PFSK-1 (cell line): Measurements from ENCODE around the gene PHC2.

Experiments
- FOXP2 ChIP-seq: optimal IDR thresholded peaks from 2 replicates; pipeline ENCODE3; 2011; ENCODE audit warnings: borderline replicate concordance, control low read depth, inconsistent platforms; ENCODE audit not compliant: insufficient read depth; ENCODE audit errors: extremely low read length, extremely low read depth
- POLR2AphosphoS5 ChIP-seq: IDR thresholded peaks from 2 replicates; pipeline ENCODE4 v1.6.1; 2012; ENCODE audit warnings: low read depth, mild to moderate bottlenecking, control low read depth, low read length, moderate library complexity
- SIN3A ChIP-seq: IDR thresholded peaks from 2 replicates; pipeline ENCODE4 v1.6.1; 2012; ENCODE audit warnings: mild to moderate bottlenecking, low read length, moderate library complexity, borderline replicate concordance; ENCODE audit not compliant: insufficient read depth
- TAF1 ChIP-seq: IDR thresholded peaks from 2 replicates; pipeline ENCODE4 v1.6.1; 2012; ENCODE audit warnings: low read length, control low read depth, borderline replicate concordance; ENCODE audit not compliant: insufficient read depth
- TF ChIP-seq, protein P1 (sequence below), 2 experiments: IDR thresholded peaks; 2 replicates each; pipeline versions ENCODE4 v1.6.1 to v1.8.0; 2011 to 2012; ENCODE audit warnings: low read depth in 2 of 2, low read length in 2 of 2, control low read depth in 1 of 2, inconsistent platforms in 1 of 2, mild to moderate bottlenecking in 1 of 2, moderate library complexity in 1 of 2; ENCODE audit not compliant: insufficient read depth in 1 of 2

Gene PHC2

DNA sequence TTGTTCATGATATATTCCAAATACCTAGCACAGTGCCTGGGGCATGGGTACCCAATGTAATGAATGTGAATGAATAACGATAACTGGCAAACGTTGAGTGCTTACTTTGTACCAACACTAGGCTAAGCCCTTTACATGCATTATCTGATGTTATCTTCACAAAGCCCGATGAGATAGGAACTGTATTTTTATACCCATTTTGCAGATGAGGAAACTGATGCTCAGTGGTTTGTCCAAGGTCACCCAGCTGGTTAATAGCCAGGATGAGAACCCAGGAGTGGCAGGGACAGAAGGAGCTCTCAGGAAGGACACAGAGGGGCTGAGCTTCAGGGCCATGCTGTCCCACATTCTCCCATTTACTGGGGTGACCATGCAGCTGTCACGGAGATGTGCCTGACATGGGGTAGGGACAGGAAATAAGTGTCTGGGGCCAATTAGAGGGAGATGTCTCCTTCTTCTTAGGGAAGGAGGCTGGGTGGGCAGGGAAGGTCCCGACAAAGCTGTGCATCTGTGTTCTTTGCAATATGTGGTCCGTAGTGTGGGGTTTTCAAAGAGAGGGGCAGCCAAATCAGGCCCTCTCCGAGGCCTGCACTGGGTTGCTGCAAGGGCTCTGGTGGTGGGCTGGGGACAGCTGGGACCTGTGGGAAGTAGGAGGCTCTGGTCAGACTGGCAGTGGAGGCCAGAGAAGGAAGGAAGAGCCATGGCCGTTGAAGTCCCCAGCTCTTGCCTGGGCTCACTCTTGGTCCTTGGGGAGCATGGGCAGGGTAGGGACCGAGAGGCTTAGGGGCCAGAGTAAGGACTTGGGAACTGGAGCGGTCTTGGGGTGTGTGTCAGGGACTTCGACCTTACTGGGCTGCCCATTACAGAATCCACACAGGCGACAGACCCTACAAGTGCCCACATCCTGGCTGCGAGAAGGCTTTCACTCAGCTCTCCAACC, 136.6 kb downstream of the PHC2 start:
- TF ChIP-seq TAF1: no peak
- no peak for TF ChIP-seq POLR2AphosphoS5
- TF ChIP-seq, protein P1, sequence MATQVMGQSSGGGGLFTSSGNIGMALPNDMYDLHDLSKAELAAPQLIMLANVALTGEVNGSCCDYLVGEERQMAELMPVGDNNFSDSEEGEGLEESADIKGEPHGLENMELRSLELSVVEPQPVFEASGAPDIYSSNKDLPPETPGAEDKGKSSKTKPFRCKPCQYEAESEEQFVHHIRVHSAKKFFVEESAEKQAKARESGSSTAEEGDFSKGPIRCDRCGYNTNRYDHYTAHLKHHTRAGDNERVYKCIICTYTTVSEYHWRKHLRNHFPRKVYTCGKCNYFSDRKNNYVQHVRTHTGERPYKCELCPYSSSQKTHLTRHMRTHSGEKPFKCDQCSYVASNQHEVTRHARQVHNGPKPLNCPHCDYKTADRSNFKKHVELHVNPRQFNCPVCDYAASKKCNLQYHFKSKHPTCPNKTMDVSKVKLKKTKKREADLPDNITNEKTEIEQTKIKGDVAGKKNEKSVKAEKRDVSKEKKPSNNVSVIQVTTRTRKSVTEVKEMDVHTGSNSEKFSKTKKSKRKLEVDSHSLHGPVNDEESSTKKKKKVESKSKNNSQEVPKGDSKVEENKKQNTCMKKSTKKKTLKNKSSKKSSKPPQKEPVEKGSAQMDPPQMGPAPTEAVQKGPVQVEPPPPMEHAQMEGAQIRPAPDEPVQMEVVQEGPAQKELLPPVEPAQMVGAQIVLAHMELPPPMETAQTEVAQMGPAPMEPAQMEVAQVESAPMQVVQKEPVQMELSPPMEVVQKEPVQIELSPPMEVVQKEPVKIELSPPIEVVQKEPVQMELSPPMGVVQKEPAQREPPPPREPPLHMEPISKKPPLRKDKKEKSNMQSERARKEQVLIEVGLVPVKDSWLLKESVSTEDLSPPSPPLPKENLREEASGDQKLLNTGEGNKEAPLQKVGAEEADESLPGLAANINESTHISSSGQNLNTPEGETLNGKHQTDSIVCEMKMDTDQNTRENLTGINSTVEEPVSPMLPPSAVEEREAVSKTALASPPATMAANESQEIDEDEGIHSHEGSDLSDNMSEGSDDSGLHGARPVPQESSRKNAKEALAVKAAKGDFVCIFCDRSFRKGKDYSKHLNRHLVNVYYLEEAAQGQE (IDR thresholded peaks at IDR 0.05; ENCODE audit: insufficient read depth in 1 of 2, low read depth in 2 of 2, low read length in 2 of 2): no peak
- TF ChIP-seq SIN3A: no peak
- no peak for TF ChIP-seq FOXP2

DNA sequence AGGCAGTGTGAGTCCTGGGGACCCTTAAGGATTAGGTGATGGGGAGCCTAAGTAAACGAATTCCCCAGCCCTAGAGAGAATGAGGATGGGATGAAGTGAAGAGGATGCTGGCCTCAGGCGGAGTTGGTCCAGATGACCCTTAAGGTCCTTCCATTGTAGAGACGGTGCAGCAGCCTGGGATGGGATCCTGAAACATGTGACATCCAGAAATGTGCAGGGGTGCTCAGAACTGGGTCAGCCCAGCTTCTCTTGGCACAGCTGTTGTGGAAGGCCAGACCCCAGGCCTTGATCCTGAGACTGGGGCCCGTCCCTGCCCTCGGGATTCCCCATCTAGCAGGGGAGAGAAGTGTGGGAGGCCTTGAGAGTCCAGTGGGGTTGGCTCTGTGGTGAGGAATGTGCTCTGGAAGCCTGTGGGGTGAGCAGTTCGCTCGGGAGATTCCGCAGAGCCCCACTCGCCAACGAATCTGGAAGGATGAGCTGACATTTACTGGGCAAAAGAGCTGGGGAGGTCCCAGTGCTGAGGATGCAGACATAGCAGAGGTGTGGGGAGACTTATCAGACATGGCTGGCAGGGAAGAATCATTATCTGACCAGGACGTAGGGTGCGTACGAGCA, 138.1 kb downstream of the PHC2 start:
- TF ChIP-seq POLR2AphosphoS5 (no peak), SIN3A (no peak), FOXP2 (no peak), TAF1 (no peak)
- TF ChIP-seq, protein P1 (IDR thresholded peaks at IDR 0.05; ENCODE audit: insufficient read depth in 1 of 2, low read depth in 2 of 2, low read length in 2 of 2): no peak

DNA sequence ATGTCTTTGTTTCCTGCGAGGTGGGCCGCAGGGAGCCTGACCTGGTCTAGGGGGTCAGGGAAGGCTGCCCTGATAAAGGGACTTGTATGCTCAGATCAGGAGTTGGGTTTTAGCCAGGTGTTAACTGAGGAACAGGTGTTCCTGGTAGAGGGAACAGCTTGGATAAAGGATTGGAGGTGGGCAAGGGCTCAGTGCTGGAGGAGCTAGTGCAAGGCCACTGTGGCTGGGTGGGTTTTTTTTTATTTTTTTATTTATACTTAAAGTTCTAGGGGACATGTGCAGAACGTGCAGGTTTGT, 141.1 kb downstream of the PHC2 start:
- TF ChIP-seq TAF1: no peak
- no peak for TF ChIP-seq SIN3A
- TF ChIP-seq, protein P1 (IDR thresholded peaks at IDR 0.05; ENCODE audit: insufficient read depth in 1 of 2, low read depth in 2 of 2, low read length in 2 of 2): no peak
- no peak for TF ChIP-seq POLR2AphosphoS5
- TF ChIP-seq FOXP2: no peak

DNA sequence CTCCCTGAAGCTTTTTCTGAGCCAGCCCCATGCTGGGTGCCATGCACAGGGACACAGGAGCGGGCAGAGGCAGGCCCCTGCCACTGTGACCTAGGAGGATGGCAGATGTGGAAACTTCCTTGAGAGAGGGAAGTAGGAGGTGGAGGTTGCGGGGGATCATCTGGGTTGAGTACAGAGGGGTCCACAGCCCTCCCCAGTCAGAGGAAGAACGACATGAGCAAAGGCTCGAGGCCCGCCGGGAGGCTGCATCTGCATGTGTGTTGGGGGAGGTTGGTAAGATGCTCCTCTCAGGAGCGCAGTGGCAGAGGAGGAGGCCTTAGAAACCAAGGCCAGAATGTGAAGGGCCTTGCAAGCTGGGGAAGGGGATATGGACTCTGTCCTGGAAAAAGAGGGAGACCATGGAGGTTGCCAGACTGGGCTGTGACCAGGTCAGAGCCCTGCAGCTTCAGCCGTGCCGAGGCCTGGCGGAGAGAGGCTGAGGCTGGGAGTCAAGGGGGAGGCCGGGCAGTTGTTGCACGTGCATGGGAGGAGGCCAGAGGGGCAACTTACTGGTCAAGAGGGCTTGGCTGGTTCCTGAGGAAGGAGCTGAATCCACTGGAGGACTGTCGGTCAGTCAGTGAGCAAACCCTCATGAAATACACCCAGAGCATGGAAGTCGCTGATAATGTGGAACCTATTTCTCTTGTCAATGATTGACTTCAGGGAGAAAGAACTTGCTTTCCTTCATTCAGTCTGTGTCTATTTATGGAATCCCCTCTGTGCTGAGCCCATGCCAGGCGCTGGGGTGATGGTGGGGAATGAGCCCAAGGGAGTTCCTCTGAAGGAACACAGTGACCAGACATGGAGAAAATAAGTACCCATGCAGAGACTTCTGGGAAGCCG, 141.7 kb downstream of the PHC2 start:
- TF ChIP-seq POLR2AphosphoS5: no peak
- no peak for TF ChIP-seq TAF1

DNA sequence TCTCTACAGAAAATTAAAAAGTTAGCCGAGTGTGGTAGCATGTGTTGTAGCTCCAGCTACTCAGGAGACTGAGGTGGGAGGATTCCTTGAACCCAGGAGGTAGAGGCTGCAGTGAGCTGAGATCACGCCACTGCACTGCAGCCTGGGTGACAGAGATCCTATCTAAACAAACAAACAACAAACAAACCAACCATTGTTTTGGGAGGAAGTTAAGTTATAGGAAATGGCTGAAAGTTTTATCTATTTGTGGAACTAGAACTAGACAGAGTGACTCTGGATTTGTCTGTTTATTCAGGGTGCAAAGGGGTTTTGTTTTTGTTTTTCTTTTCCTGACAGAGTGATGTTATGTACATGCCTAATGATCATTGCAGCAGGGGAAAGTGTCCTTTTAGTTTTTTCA, 143.6 kb downstream of the PHC2 start:
- TF ChIP-seq FOXP2 (no peak), TAF1 (no peak)
